Heart left ventricle (tissue), 13 donors: ENCODE data around the gene FAM120C.

Source experiments
- POLR2A ChIP-seq, 2 donors: fragments of 450-650 bp; IDR thresholded peaks; one replicate each; pipeline ENCODE4 v1.6.1; 2017; ENCODE audit warnings: antibody characterized with exemption in 2 of 2, mild to moderate bottlenecking in 2 of 2, moderate library complexity in 2 of 2
- TF ChIP-seq, protein P1 (sequence below), 12 donors: fragments of 200-600 bp; sonication (generic) in 4 of 12; IDR thresholded peaks; one replicate each; pipeline versions ENCODE4 v1.5.0 to v1.8.0; 2018 to 2022; ENCODE audit warnings: antibody characterized with exemption in 12 of 12, mild to moderate bottlenecking in 5 of 12
- donor health status: ischemic (EF 13 %, LVEDD 7.1; RV severe dilation, severe dysfunction).
- donor health status: DM: no; HTN: yes; CAD: no.
- donor health status: DM: no; HTN: no; CAD: no.
- donor health status: ischemic (EF 25% LVEDD 6.9; RV normal size, moderate dysfunction).
- donor health status: ischemic (EF 25% LVEDD 5.7; RV mildly dilated, moderate dysfunction).
- donor health status: ischemic (EF 35%, LVEDD 5.7; RV mildly dilated, moderate dysfunction).
- donor health status: nonischemic (EF 11% LVEDD 7.7; RV severe dilation, severe dysfunction).
- donor health status: DM: yes; HTN: yes; CAD: no.
- donor health status: PGD.
- donor health status: ischemic (EF 29% LVEDD 5.4; RV normal size, mild dysfunction).
- donor health status: nonischemic (EF 23%, LVEDD 6.1; RV moderate dilation, normal function).

GRCh38 chrX:54198262-54198661 is 15.2 kb upstream of the FAM120C start:
- no peak for TF ChIP-seq POLR2A (IDR thresholded peaks at IDR 0.05)
- TF ChIP-seq, protein P1, sequence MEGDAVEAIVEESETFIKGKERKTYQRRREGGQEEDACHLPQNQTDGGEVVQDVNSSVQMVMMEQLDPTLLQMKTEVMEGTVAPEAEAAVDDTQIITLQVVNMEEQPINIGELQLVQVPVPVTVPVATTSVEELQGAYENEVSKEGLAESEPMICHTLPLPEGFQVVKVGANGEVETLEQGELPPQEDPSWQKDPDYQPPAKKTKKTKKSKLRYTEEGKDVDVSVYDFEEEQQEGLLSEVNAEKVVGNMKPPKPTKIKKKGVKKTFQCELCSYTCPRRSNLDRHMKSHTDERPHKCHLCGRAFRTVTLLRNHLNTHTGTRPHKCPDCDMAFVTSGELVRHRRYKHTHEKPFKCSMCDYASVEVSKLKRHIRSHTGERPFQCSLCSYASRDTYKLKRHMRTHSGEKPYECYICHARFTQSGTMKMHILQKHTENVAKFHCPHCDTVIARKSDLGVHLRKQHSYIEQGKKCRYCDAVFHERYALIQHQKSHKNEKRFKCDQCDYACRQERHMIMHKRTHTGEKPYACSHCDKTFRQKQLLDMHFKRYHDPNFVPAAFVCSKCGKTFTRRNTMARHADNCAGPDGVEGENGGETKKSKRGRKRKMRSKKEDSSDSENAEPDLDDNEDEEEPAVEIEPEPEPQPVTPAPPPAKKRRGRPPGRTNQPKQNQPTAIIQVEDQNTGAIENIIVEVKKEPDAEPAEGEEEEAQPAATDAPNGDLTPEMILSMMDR (IDR thresholded peaks at IDR 0.05), result no peak
